SK-N-SH (cell line): ENCODE results near the gene ADAMTS2. TPM values are rescaled to one million over a fixed set of nuclear protein-coding genes. Genes with fewer than 3 reads are reported as not detected.

ENCODE experiments used
- CTCF ChIA-PET: fragments of 300-600, 350-600 bp; formaldehyde crosslinking; extraction: SDS; loops from one replicate; lab custom pipeline; 2021; lab: Yijun Ruan, JAX
- POLR2A ChIA-PET: fragments of 350-600 bp; sonication (Branson Sonifier 250); formaldehyde crosslinking; extraction: SDS; loops from one replicate; lab custom pipeline; 2020; ENCODE audit warnings: antibody characterized with exemption, inconsistent platforms; lab: Yijun Ruan, JAX
- DNase-seq: peaks from one replicate; pipeline ENCODE4 v3.0.0; 2012
- H2AFZ ChIP-seq: fragments of 200-600 bp; sonication (generic); 2 replicates; pipeline ENCODE4 v1.8.1; 2016; ENCODE audit warnings: antibody characterized with exemption, mild to moderate bottlenecking, low read depth
- H3F3A ChIP-seq: fragments of 200-600 bp; sonication (generic); replicated peaks from 2 replicates; pipeline ENCODE3; 2016; ENCODE audit warnings: antibody characterized with exemption, mild to moderate bottlenecking; ENCODE audit not compliant: insufficient read depth
- H3K27ac ChIP-seq, 2 experiments: fragments of 200-500 bp in 1 of 2; fragments of 200-600 bp in 1 of 2; sonication (Bioruptor generic) in 1 of 2; sonication (generic), shearing (Covaris generic) in 1 of 2; 2 replicates each; pipeline versions ENCODE4 v1.5.1 to v1.6.1; 2014 to 2016; ENCODE audit warnings: low read depth in 2 of 2, inconsistent platforms in 1 of 2, low read length in 1 of 2, mild to moderate bottlenecking in 1 of 2, mixed read lengths in 1 of 2
- H3K27me3 ChIP-seq: fragments of 200-600 bp; sonication (generic), shearing (Covaris generic); 2 replicates; pipeline ENCODE4 v1.6.1; 2016; ENCODE audit warnings: mixed run types; ENCODE audit not compliant: insufficient read depth
- H3K36me3 ChIP-seq, 2 experiments: fragments of 200-500 bp in 1 of 2; fragments of 200-600 bp in 1 of 2; sonication (Bioruptor generic) in 1 of 2; sonication (generic) in 1 of 2; replicated peaks in 1 of 2; 2 replicates each; pipeline versions ENCODE3 to v1.5.1; 2014 to 2016; ENCODE audit warnings: low read length in 1 of 2, mild to moderate bottlenecking in 1 of 2; ENCODE audit not compliant: insufficient read depth in 2 of 2, control insufficient read depth in 1 of 2
- H3K4me1 ChIP-seq, 2 experiments: fragments of 200-500 bp in 1 of 2; fragments of 200-600 bp in 1 of 2; sonication (Bioruptor generic) in 1 of 2; sonication (generic), shearing (Covaris generic) in 1 of 2; 2 replicates each; pipeline versions ENCODE4 v1.5.1 to v1.6.1; 2014 to 2016; ENCODE audit warnings: low read depth in 1 of 2, low read length in 1 of 2, mixed run types in 1 of 2; ENCODE audit not compliant: insufficient read depth in 2 of 2, control insufficient read depth in 1 of 2
- H3K4me2 ChIP-seq: fragments of 200-600 bp; sonication (generic), shearing (Covaris generic); 2 replicates; pipeline ENCODE4 v1.6.1; 2017; ENCODE audit warnings: mixed run types
- H3K4me3 ChIP-seq, 2 experiments: fragments of 200-500 bp in 1 of 2; fragments of 200-600 bp in 1 of 2; sonication (Bioruptor generic) in 1 of 2; sonication (generic), shearing (Covaris generic) in 1 of 2; 2 replicates each; pipeline versions ENCODE4 v1.5.1 to v1.8.1; 2014 to 2016; ENCODE audit warnings: low read depth in 2 of 2, inconsistent platforms in 1 of 2, low read length in 1 of 2, mild to moderate bottlenecking in 1 of 2, mixed read lengths in 1 of 2, moderate library complexity in 1 of 2
- H3K79me2 ChIP-seq: fragments of 200-600 bp; sonication (generic); 2 replicates; pipeline ENCODE4 v1.8.1; 2017; ENCODE audit warnings: mild to moderate bottlenecking; ENCODE audit not compliant: insufficient read depth
- H3K9ac ChIP-seq: fragments of 200-600 bp; sonication (generic); 2 replicates; pipeline ENCODE4 v1.6.1; 2017; ENCODE audit warnings: mixed run types
- H3K9me2 ChIP-seq: fragments of 200-600 bp; sonication (generic); 2 replicates; pipeline ENCODE4 v1.6.1; 2017; ENCODE audit warnings: mixed run types
- H3K9me3 ChIP-seq: fragments of 200-600 bp; sonication (generic); 2 replicates; pipeline ENCODE4 v1.6.1; 2017; ENCODE audit warnings: mixed run types, mild to moderate bottlenecking, moderate library complexity
- H4K20me1 ChIP-seq: fragments of 200-600 bp; sonication (generic); 2 replicates; pipeline ENCODE4 v1.6.1; 2017; ENCODE audit warnings: mild to moderate bottlenecking, mixed run types; ENCODE audit not compliant: insufficient read depth
- EP300 ChIP-seq, 2 experiments: IDR thresholded peaks; 2 replicates each; pipeline versions ENCODE4 v1.4.0 to v1.6.1; 2012; ENCODE audit warnings: borderline replicate concordance in 1 of 2, low read depth in 1 of 2, low read length in 1 of 2
- EZH2phosphoT487 ChIP-seq: fragments of 200-600 bp; sonication (generic); IDR thresholded peaks from 2 replicates; pipeline ENCODE4 v1.6.1; 2017; ENCODE audit warnings: low read depth, mixed run types, mild to moderate bottlenecking, antibody characterized with exemption, moderate library complexity, borderline replicate concordance
- FOSL2 ChIP-seq: IDR thresholded peaks from 2 replicates; pipeline ENCODE4 v1.4.0; 2012; ENCODE audit warnings: low read depth, mild to moderate bottlenecking, moderate library complexity, borderline replicate concordance
- FOXM1 ChIP-seq: IDR thresholded peaks from 2 replicates; pipeline ENCODE4 v1.4.0; 2012; ENCODE audit warnings: low read depth, mild to moderate bottlenecking
- GABPA ChIP-seq: IDR thresholded peaks from 2 replicates; pipeline ENCODE4 v1.4.0; 2012; ENCODE audit warnings: low read depth, mild to moderate bottlenecking
- GATA2 ChIP-seq: sonication (generic); formaldehyde crosslinking; IDR thresholded peaks from 2 replicates; pipeline ENCODE4 v1.5.0; 2020; ENCODE audit warnings: mild to moderate bottlenecking, missing genetic modification reagents
- JUND ChIP-seq: IDR thresholded peaks from 2 replicates; pipeline ENCODE4 v1.4.0; 2012
- MEF2A ChIP-seq: IDR thresholded peaks from 2 replicates; pipeline ENCODE4 v1.4.0; 2012; ENCODE audit warnings: low read depth, borderline replicate concordance
- MXI1 ChIP-seq: IDR thresholded peaks from 2 replicates; pipeline ENCODE4 v1.6.1; 2012; ENCODE audit warnings: mild to moderate bottlenecking, low read depth, low read length, improper control_type of control experiment
- NFIC ChIP-seq: IDR thresholded peaks from 2 replicates; pipeline ENCODE4 v1.4.0; 2012; ENCODE audit warnings: borderline replicate concordance
- POLR2AphosphoS5 ChIP-seq: IDR thresholded peaks from 2 replicates; pipeline ENCODE4 v1.6.1; 2012; ENCODE audit warnings: low read depth, low read length
- RAD21 ChIP-seq: IDR thresholded peaks from 2 replicates; pipeline ENCODE4 v1.6.1; 2012; ENCODE audit warnings: mild to moderate bottlenecking, low read length
- RFX5 ChIP-seq: IDR thresholded peaks from 2 replicates; pipeline ENCODE4 v1.6.1; 2012; ENCODE audit warnings: mild to moderate bottlenecking, improper control_type of control experiment, low read length
- RXRA ChIP-seq: IDR thresholded peaks from 2 replicates; pipeline ENCODE4 v1.4.0; 2012; ENCODE audit warnings: low read depth, mild to moderate bottlenecking, borderline replicate concordance
- SMC3 ChIP-seq: IDR thresholded peaks from 2 replicates; pipeline ENCODE4 v1.6.1; 2012; ENCODE audit warnings: low read depth, low read length, improper control_type of control experiment
- TCF12 ChIP-seq: IDR thresholded peaks from 2 replicates; pipeline ENCODE4 v1.4.0; 2012
- TEAD4 ChIP-seq: IDR thresholded peaks from 2 replicates; pipeline ENCODE4 v1.4.0; 2012; ENCODE audit warnings: mild to moderate bottlenecking, borderline replicate concordance; ENCODE audit not compliant: insufficient read depth
- WGBS: methylation state at CpG from one replicate; pipeline ENCODE4 v1.1.6; 2017; ENCODE audit warnings: low lambda C conversion rate; 5-methylcytosine and 5-hydroxymethylcytosine counted together
- polyA plus RNA-seq, 3 experiments: library from polyadenylated mRNA; depleted of rRNA; stranded (reverse); fragments of >200 nt; gene quantifications; 2 replicates each; pipeline ENCODE4 v1.2.3, GENCODE V29; 2012
- TF ChIP-seq, protein P1 (sequence below): IDR thresholded peaks from 2 replicates; pipeline ENCODE4 v1.4.0; 2012; ENCODE audit warnings: low read depth, borderline replicate concordance
- TF ChIP-seq, protein P2 (sequence below): fragments of 200-600 bp; sonication (generic); IDR thresholded peaks from 2 replicates; pipeline ENCODE4 v1.6.1; 2017; ENCODE audit warnings: antibody characterized with exemption, mild to moderate bottlenecking, moderate library complexity
- TF ChIP-seq, protein P3 (sequence below): IDR thresholded peaks from 2 replicates; pipeline ENCODE4 v1.4.0; 2012; ENCODE audit warnings: low read depth, borderline replicate concordance
- TF ChIP-seq, protein P4 (sequence below): fragments of 150-350 bp; IDR thresholded peaks from 2 replicates; pipeline ENCODE4 v1.6.1; 2017; ENCODE audit warnings: antibody characterized with exemption, low read length, low read depth, borderline replicate concordance
- TF ChIP-seq, protein P5 (sequence below): fragments of 150-350 bp; IDR thresholded peaks from 2 replicates; pipeline ENCODE4 v1.6.1; 2016; ENCODE audit warnings: mild to moderate bottlenecking, low read depth, low read length

Gene ADAMTS2
- polyA plus RNA-seq, 1 of the 3 experiments (the other 2 are of a cell fraction) = 0.12 TPM

DNA sequence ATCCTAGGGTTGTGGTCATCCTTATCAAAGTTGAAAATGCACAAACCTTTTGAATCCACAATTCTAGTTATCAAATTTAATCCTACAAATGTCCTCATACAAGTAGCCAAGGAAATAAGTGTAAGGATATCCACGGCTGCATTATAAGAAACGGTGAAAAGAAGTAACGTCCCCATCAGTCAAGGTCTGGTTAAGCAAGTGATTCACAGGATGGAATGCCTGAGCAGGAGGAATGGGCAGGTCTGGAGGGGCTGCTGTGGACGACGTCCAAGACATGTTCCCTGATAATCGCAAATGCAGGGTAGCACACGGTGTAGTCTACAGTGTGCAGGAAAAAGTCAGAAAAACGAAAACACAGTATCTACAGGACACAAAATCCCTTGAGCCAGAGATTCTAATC is 118.6 kb downstream of the ADAMTS2 start:
- no peak overlapping the region for H3K4me2 ChIP-seq
- no peaks in the 10 kb centered on the region for H3F3A ChIP-seq
- no peaks in the 10 kb centered on the region for H3K9me2 ChIP-seq
- peaks cover 0 to 51% of the 10 kb centered on the region in 2 experiments; a peak in 1 of 4 replicates for H3K4me1 ChIP-seq
- WGBS = 30% methylated on average over 8 of the region's 8 CpGs
- no peak overlapping the region for H3K9ac ChIP-seq
- ChIA-PET POLR2A (no interaction called here), CTCF (interaction anchor here (0.9 to 2.4 kb wide), 2 partner anchors 35 to 59 kb away, joined by 5 to 7 read pairs; no protein-coding TSS in a partner anchor)
- H2AFZ ChIP-seq = no peak overlapping the region
- H3K79me2 ChIP-seq = no peaks in the 10 kb centered on the region
- no peaks in the 10 kb centered on the region for H3K36me3 ChIP-seq
- DNase-seq = no peak
- H3K27ac ChIP-seq = no peak overlapping the region; a peak in 1 of 4 replicates
- no peaks in the 10 kb centered on the region for H3K9me3 ChIP-seq
- no peaks in the 10 kb centered on the region for H3K27me3 ChIP-seq
- TF ChIP-seq POLR2AphosphoS5 = no peak
- no peak for TF ChIP-seq MEF2A
- no peak for TF ChIP-seq TCF12
- TF ChIP-seq EP300 (IDR thresholded peaks at IDR 0.05; ENCODE audit: borderline replicate concordance in 1 of 2, low read depth in 1 of 2, low read length in 1 of 2) = no peak
- no peak for TF ChIP-seq FOSL2
- no peak for TF ChIP-seq FOXM1
- TF ChIP-seq, protein P1, sequence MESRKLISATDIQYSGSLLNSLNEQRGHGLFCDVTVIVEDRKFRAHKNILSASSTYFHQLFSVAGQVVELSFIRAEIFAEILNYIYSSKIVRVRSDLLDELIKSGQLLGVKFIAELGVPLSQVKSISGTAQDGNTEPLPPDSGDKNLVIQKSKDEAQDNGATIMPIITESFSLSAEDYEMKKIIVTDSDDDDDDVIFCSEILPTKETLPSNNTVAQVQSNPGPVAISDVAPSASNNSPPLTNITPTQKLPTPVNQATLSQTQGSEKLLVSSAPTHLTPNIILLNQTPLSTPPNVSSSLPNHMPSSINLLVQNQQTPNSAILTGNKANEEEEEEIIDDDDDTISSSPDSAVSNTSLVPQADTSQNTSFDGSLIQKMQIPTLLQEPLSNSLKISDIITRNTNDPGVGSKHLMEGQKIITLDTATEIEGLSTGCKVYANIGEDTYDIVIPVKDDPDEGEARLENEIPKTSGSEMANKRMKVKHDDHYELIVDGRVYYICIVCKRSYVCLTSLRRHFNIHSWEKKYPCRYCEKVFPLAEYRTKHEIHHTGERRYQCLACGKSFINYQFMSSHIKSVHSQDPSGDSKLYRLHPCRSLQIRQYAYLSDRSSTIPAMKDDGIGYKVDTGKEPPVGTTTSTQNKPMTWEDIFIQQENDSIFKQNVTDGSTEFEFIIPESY = no peak
- no peak for TF ChIP-seq MXI1
- TF ChIP-seq, protein P2, sequence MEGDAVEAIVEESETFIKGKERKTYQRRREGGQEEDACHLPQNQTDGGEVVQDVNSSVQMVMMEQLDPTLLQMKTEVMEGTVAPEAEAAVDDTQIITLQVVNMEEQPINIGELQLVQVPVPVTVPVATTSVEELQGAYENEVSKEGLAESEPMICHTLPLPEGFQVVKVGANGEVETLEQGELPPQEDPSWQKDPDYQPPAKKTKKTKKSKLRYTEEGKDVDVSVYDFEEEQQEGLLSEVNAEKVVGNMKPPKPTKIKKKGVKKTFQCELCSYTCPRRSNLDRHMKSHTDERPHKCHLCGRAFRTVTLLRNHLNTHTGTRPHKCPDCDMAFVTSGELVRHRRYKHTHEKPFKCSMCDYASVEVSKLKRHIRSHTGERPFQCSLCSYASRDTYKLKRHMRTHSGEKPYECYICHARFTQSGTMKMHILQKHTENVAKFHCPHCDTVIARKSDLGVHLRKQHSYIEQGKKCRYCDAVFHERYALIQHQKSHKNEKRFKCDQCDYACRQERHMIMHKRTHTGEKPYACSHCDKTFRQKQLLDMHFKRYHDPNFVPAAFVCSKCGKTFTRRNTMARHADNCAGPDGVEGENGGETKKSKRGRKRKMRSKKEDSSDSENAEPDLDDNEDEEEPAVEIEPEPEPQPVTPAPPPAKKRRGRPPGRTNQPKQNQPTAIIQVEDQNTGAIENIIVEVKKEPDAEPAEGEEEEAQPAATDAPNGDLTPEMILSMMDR = no peak
- TF ChIP-seq RXRA = no peak
- no peak for TF ChIP-seq EZH2phosphoT487
- H3K4me3 ChIP-seq = no peak overlapping the region
- H4K20me1 ChIP-seq = no peaks in the 10 kb centered on the region

DNA sequence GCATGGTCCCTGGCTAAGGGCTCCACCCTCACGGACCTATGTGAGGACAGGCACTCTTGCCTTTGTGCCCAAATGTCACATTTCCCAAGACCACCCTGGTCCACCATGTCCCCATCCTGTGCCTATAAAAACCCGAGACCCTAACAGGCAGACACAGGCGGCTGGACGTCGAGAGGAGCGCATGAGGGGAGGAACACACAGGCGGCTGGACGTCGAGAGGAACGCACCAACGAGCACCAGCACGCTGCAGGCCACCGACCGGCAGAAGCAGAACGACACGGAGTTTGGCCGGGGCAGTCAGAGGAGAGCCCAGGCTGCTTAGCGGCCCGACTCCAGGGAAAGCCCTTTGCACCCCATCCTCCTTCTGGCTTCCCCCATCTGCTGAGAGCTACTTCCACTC is 119.9 kb downstream of the ADAMTS2 start:
- Histone ChIP-seq H3K27me3 (no peaks in the 10 kb centered on the region), H3K9ac (no peak overlapping the region), H3K79me2 (no peaks in the 10 kb centered on the region), H3K27ac (no peak overlapping the region), H3K36me3 (no peaks in the 10 kb centered on the region), H3F3A (no peaks in the 10 kb centered on the region), H3K9me3 (no peaks in the 10 kb centered on the region), H2AFZ (no peak overlapping the region), H3K4me3 (no peak overlapping the region), H3K4me1 (peaks cover 0 to 61% of the 10 kb centered on the region in 2 experiments; a peak in 1 of 4 replicates), H3K4me2 (no peak overlapping the region), H4K20me1 (no peaks in the 10 kb centered on the region), H3K9me2 (no peaks in the 10 kb centered on the region)
- POLR2A ChIA-PET = no interaction called here
- DNase-seq = no peak
- CTCF ChIA-PET = no interaction called here
- 66% methylated on average over 19 of the region's 19 CpGs for WGBS
- TF ChIP-seq, protein P3, sequence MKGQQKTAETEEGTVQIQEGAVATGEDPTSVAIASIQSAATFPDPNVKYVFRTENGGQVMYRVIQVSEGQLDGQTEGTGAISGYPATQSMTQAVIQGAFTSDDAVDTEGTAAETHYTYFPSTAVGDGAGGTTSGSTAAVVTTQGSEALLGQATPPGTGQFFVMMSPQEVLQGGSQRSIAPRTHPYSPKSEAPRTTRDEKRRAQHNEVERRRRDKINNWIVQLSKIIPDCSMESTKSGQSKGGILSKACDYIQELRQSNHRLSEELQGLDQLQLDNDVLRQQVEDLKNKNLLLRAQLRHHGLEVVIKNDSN = no peak
- TF ChIP-seq FOSL2 (no peak), RFX5 (no peak), RAD21 (no peak), GABPA (no peak), JUND (no peak), SMC3 (no peak), NFIC (no peak), TCF12 (no peak), TEAD4 (no peak), MEF2A (no peak), GATA2 (CRISPR knock-in tag) (no peak)
- TF ChIP-seq, protein P4, sequence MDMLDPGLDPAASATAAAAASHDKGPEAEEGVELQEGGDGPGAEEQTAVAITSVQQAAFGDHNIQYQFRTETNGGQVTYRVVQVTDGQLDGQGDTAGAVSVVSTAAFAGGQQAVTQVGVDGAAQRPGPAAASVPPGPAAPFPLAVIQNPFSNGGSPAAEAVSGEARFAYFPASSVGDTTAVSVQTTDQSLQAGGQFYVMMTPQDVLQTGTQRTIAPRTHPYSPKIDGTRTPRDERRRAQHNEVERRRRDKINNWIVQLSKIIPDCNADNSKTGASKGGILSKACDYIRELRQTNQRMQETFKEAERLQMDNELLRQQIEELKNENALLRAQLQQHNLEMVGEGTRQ = no peak
- TF ChIP-seq, protein P5, sequence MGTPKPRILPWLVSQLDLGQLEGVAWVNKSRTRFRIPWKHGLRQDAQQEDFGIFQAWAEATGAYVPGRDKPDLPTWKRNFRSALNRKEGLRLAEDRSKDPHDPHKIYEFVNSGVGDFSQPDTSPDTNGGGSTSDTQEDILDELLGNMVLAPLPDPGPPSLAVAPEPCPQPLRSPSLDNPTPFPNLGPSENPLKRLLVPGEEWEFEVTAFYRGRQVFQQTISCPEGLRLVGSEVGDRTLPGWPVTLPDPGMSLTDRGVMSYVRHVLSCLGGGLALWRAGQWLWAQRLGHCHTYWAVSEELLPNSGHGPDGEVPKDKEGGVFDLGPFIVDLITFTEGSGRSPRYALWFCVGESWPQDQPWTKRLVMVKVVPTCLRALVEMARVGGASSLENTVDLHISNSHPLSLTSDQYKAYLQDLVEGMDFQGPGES = no peak
